ENCODE results near the gene ATXN10.
"Not testable (repeated sequence)": the region's sequence is repeated elsewhere in the genome, so short reads cannot be mapped to it uniquely, and the experiment has no call there.

- TF ChIP-seq CTCF (IDR thresholded peaks at IDR 0.05); EZH2 (IDR thresholded peaks at IDR 0.05; ENCODE audit: borderline replicate concordance, insufficient read depth, low read depth, low read length, poor library complexity, severe bottlenecking): not testable (repeated sequence)
Measured at GRCh38 chr22:45623464-45624145, 48.0 kb upstream of the ATXN10 start.
